IPS-18c (cell line): Measurements from ENCODE around the gene GFI1B.

Source experiments
- H3K4me3 ChIP-seq: 2 replicates; pipeline ENCODE4 v1.7.0; 2013; ENCODE audit warnings: low read depth, mild to moderate bottlenecking, low read length, moderate library complexity; ENCODE audit not compliant: insufficient read depth
- H3K9me3 ChIP-seq: one replicate; pipeline ENCODE4 v1.6.1; 2013; ENCODE audit warnings: mild to moderate bottlenecking, low read length, moderate library complexity; ENCODE audit not compliant: control insufficient read depth, insufficient read depth

The GFI1B gene

GRCh38 chr9:133002147-133003070 lies 23.9 kb downstream of the GFI1B start:
- Histone ChIP-seq H3K4me3 (no peak overlapping the region), H3K9me3 (no peaks in the 10 kb centered on the region)

GRCh38 chr9:133003071-133003461 lies 24.6 kb downstream of the GFI1B start:
- no peak overlapping the region; the same call in 1 of the 2 replicates for H3K4me3 ChIP-seq

GRCh38 chr9:133003671-133004090 lies 25.2 kb downstream of the GFI1B start:
- no peaks in the 10 kb centered on the region for H3K9me3 ChIP-seq
- H3K4me3 ChIP-seq = peak overlapping the region; percentile 25; the same call in 1 of the 2 replicates

More at GRCh38 chr9:133003071-133003461, 24.6 kb downstream of the GFI1B start:
- H3K9me3 ChIP-seq = no peaks in the 10 kb centered on the region

GRCh38 chr9:133004091-133004998 lies 25.9 kb downstream of the GFI1B start:
- Histone ChIP-seq H3K9me3 (no peaks in the 10 kb centered on the region), H3K4me3 (peak overlapping the region; percentile 25; the same call in 1 of the 2 replicates)

- no peaks in the 10 kb centered on the region for H3K9me3 ChIP-seq
- H3K4me3 ChIP-seq = no peak overlapping the region
These were observed 26.7 kb downstream of the GFI1B start for GRCh38 chr9:133004999-133005760.

- H3K9me3 ChIP-seq = no peaks in the 10 kb centered on the region
These were observed 27.5 kb downstream of the GFI1B start for GRCh38 chr9:133005957-133006356.

GRCh38 chr9:133006731-133007352 lies 28.3 kb downstream of the GFI1B start:
- no peak overlapping the region for H3K4me3 ChIP-seq
- H3K9me3 ChIP-seq = no peaks in the 10 kb centered on the region

More at GRCh38 chr9:133005957-133006356, 27.5 kb downstream of the GFI1B start:
- H3K4me3 ChIP-seq = no peak overlapping the region

- no peak overlapping the region for H3K4me3 ChIP-seq
- no peaks in the 10 kb centered on the region for H3K9me3 ChIP-seq
These were observed 29.9 kb downstream of the GFI1B start for GRCh38 chr9:133008406-133008805.

GRCh38 chr9:133008824-133009223 lies 30.3 kb downstream of the GFI1B start:
- H3K4me3 ChIP-seq = no peak overlapping the region
- no peaks in the 10 kb centered on the region for H3K9me3 ChIP-seq

GRCh38 chr9:133009906-133010582 lies 31.6 kb downstream of the GFI1B start:
- Histone ChIP-seq H3K4me3 (no peak overlapping the region), H3K9me3 (no peaks in the 10 kb centered on the region)

- Histone ChIP-seq H3K4me3 (no peak overlapping the region), H3K9me3 (no peaks in the 10 kb centered on the region)
These were observed 36.2 kb downstream of the GFI1B start for GRCh38 chr9:133014696-133015095.

- no peaks in the 10 kb centered on the region for H3K9me3 ChIP-seq
- H3K4me3 ChIP-seq = no peak overlapping the region
These were observed 44.8 kb downstream of the GFI1B start for GRCh38 chr9:133023117-133023890.

GRCh38 chr9:133026426-133026825 lies 47.9 kb downstream of the GFI1B start:
- Histone ChIP-seq H3K9me3 (no peaks in the 10 kb centered on the region), H3K4me3 (no peak overlapping the region)

GRCh38 chr9:133027134-133027533 lies 48.6 kb downstream of the GFI1B start:
- Histone ChIP-seq H3K4me3 (no peak overlapping the region), H3K9me3 (no peaks in the 10 kb centered on the region)

- H3K9me3 ChIP-seq = no peaks in the 10 kb centered on the region
- H3K4me3 ChIP-seq = no peak overlapping the region
These were observed 49.7 kb downstream of the GFI1B start for GRCh38 chr9:133028221-133028620.

GRCh38 chr9:133029994-133030316 lies 51.5 kb downstream of the GFI1B start:
- no peaks in the 10 kb centered on the region for H3K9me3 ChIP-seq
- H3K4me3 ChIP-seq = peak overlapping the region; percentile 85
